Transverse colon (tissue), 4 donors: ENCODE measurements around the gene KLHDC3. TPM values are rescaled to one million over a fixed set of nuclear protein-coding genes. Genes with fewer than 3 reads are reported as not detected.
A peak's percentile ranks its signal among the peaks of the same experiment; 100 is the strongest.

Experiments
- DNase-seq: peaks from one replicate; pipeline ENCODE4 v3.0.0-alpha.2; 2019
- H3K27ac ChIP-seq, 4 donors: fragments of 200-600 bp; sonication (generic); 2 replicates each; pipeline ENCODE4 v1.5.1; 2016 to 2018; ENCODE audit warnings: inconsistent platforms in 4 of 4
- H3K27me3 ChIP-seq: fragments of 200-600 bp; sonication (generic); 2 replicates; pipeline ENCODE4 v1.5.1; 2017; ENCODE audit warnings: inconsistent platforms
- H3K36me3 ChIP-seq, 4 donors: fragments of 200-600 bp; sonication (generic); 2 replicates each; pipeline ENCODE4 v1.5.1; 2017 to 2019; ENCODE audit warnings: inconsistent platforms in 4 of 4
- H3K4me1 ChIP-seq, 4 donors: fragments of 200-600 bp; sonication (generic); 2 replicates each; pipeline ENCODE4 v1.5.1; 2017 to 2020; ENCODE audit warnings: inconsistent platforms in 4 of 4
- H3K4me3 ChIP-seq, 4 donors: fragments of 200-600 bp; sonication (generic); 1 replicate in 1 of 4; 2 replicates in 3 of 4; pipeline versions ENCODE4 v1.5.1 to v1.6.1; 2017 to 2019; ENCODE audit warnings: inconsistent platforms in 4 of 4
- H3K9me3 ChIP-seq, 2 donors: fragments of 200-600 bp; sonication (generic); 2 replicates each; pipeline ENCODE4 v1.5.1; 2017 to 2019; ENCODE audit warnings: inconsistent platforms in 2 of 2
- EP300 ChIP-seq: sonication (generic); formaldehyde crosslinking; IDR thresholded peaks from one replicate; pipeline ENCODE4 v1.6.1; 2017; ENCODE audit warnings: antibody characterized with exemption, low read depth
- POLR2A ChIP-seq: fragments of 450-650 bp; IDR thresholded peaks from one replicate; pipeline ENCODE4 v1.6.1; 2016; ENCODE audit warnings: antibody characterized with exemption, mild to moderate bottlenecking, moderate library complexity
- POLR2AphosphoS5 ChIP-seq, 3 donors: sonication (generic); formaldehyde crosslinking; IDR thresholded peaks; one replicate each; pipeline ENCODE4 v1.6.1; 2016; ENCODE audit warnings: antibody characterized with exemption in 3 of 3
- WGBS, 2 donors: methylation state at CpG; one replicate each; pipeline ENCODE4 v1.1.5; 2018; ENCODE audit warnings: low coverage in 1 of 2; 5-methylcytosine and 5-hydroxymethylcytosine counted together
- in situ Hi-C, 4 donors: fragments of 200-750 bp; cut with MboI; loops; one replicate each; pipeline versions ENCODE4 v1.15.0 to v1.15.1; 2017; ENCODE audit warnings: low sequenced_read_pairs in 3 of 4, low pct_ligation_motif_present in 1 of 4, low pct_unique_long_range_greater_than_20kb in 1 of 4
- intact Hi-C: fragments of 100-400 bp; cut with DNase I; formaldehyde crosslinking; loops from one replicate; pipeline ENCODE4 v1.15.1; 2023; ENCODE audit warnings: low total_unique reads
- total RNA-seq, 4 donors: library from RNA; depleted of rRNA; stranded (reverse); fragments of >200 nt; gene quantifications; one replicate each; pipeline ENCODE4 v1.1.0, GENCODE V29; 2016
- TF ChIP-seq, protein P1 (sequence below), 5 experiments: fragments of 200-600 bp in 3 of 5; fragments of 450-650 bp in 2 of 5; sonication (generic) in 3 of 5; IDR thresholded peaks; 1 replicate in 2 of 5; 2 replicates in 3 of 5; pipeline ENCODE4 v1.5.1; 2016 to 2017; ENCODE audit warnings: antibody characterized with exemption in 5 of 5, inconsistent platforms in 3 of 5, mild to moderate bottlenecking in 2 of 5, moderate library complexity in 1 of 5

KLHDC3 gene
- 10 to 100 TPM; 54.6 to 67.3 (median 63.2) TPM for total RNA-seq

DNA sequence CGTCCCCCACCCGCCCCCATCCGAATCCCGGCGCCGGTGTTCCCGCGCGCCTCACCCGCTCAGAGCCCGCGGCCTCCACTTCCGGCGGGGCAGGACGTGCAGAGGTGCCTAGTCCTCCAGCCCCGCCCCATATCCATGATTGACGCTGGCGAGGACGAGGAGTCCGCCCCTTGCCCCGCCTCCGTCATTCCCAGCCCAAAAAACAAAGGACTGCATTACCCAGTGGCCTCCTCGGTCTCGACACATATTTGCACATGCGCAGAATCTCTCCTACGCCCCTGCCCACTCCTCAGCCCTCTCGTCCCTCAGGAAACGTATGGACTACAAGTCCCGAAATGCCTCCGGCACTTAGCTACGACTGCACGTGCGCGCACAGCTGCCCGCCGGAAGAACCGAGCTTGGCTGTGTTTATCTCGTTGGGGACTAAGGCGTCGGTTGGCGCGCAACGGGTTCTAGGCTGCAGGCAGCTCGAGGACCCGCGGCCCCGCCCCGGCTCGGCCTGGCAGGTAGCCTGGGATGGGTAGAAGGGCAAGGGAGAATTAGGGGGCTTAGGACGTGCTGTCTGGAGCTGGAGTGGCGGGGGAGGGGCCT, at the start of gene KLHDC3, which contains the start of gene MEA1:
TSS of gene KLHDC3 (plus strand) at position 407 of the 591 bp plus-strand sequence. CDS start 2,944 bp downstream, outside the sequence.
TSS of gene MEA1 (minus strand) at position 104 of the 591 bp plus-strand sequence. CDS start 133 bp downstream, outside the sequence.
- H3K9me3 ChIP-seq, result no peaks in the 10 kb centered on the region
- no peak for TF ChIP-seq EP300
- TF ChIP-seq POLR2A, result peak; percentile 56
- TF ChIP-seq POLR2AphosphoS5 (IDR thresholded peaks at IDR 0.05), result peak; percentile 73 to 88 (median 79)
- intact Hi-C loops (no loop called here), in situ Hi-C loops (no loop called here)
- H3K27me3 ChIP-seq, result no peaks in the 10 kb centered on the region
- peaks cover 26 to 43% (median 34%) of the 10 kb centered on the region in 4 donors for H3K4me1 ChIP-seq
- peak; percentile 100 for DNase-seq
- 0% methylated on average over 38 of the region's 51 CpGs; no CpG with 5 or more reads in 1 of the 2 donors for WGBS, 2 donors
- H3K36me3 ChIP-seq, result peaks cover 0 to 7% (median 2%) of the 10 kb centered on the region in 4 donors
- H3K27ac ChIP-seq, result peak within 1 kb of the TSS; percentile 76 to 92 (median 85)
- H3K4me3 ChIP-seq, result peak within 1 kb of the TSS; percentile 60 to 94 (median 62)

DNA sequence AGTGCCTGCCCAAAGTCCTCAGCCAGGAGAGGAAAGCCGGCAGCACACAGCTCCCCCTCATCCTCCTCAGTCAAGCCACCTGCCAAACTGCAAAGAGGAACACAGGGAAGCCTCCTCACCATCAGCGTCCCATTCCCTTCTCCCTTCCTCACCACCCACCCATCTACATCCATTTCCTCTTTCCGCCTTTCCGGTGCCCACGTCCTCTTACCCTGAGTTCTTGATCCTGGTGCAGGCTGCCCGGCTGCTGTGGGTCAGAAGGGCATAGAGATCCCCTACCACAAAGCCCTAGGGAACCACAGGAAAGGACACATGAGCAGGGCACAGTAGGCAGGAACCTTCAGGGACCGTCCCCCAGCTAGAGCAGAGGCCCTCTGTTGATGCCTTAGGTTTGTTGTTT, 47.5 kb upstream of the KLHDC3 start:
- H3K36me3 ChIP-seq, result peaks cover 0 to 15% (median 7%) of the 10 kb centered on the region in 4 donors
- no peak for DNase-seq
- intact Hi-C loops (no loop called here), in situ Hi-C loops (no loop called here)
- H3K27ac ChIP-seq, result no peak overlapping the region
- TF ChIP-seq POLR2AphosphoS5 (IDR thresholded peaks at IDR 0.05) (no peak), EP300 (no peak)
- H3K4me3 ChIP-seq, result no peak overlapping the region
- no peaks in the 10 kb centered on the region for H3K9me3 ChIP-seq
- H3K27me3 ChIP-seq, result no peaks in the 10 kb centered on the region
- H3K4me1 ChIP-seq, result peaks cover 0 to 4% (median 0%) of the 10 kb centered on the region in 4 donors
- 74% methylated on average over 7 of the region's 7 CpGs; no CpG with 5 or more reads in 1 of the 2 donors for WGBS, 2 donors

- H3K4me1 ChIP-seq, result peaks cover 0 to 4% (median 0%) of the 10 kb centered on the region in 4 donors
- in situ Hi-C loops (no loop called here), intact Hi-C loops (no loop called here)
- H3K9me3 ChIP-seq, result no peaks in the 10 kb centered on the region
- H3K36me3 ChIP-seq, result peaks cover 0 to 15% (median 7%) of the 10 kb centered on the region in 4 donors
- no peak overlapping the region for H3K27ac ChIP-seq
- no peak overlapping the region for H3K4me3 ChIP-seq
- DNase-seq, result no peak
- TF ChIP-seq POLR2AphosphoS5 (IDR thresholded peaks at IDR 0.05) (no peak), EP300 (no peak), POLR2A (no peak)
- TF ChIP-seq, protein P1, sequence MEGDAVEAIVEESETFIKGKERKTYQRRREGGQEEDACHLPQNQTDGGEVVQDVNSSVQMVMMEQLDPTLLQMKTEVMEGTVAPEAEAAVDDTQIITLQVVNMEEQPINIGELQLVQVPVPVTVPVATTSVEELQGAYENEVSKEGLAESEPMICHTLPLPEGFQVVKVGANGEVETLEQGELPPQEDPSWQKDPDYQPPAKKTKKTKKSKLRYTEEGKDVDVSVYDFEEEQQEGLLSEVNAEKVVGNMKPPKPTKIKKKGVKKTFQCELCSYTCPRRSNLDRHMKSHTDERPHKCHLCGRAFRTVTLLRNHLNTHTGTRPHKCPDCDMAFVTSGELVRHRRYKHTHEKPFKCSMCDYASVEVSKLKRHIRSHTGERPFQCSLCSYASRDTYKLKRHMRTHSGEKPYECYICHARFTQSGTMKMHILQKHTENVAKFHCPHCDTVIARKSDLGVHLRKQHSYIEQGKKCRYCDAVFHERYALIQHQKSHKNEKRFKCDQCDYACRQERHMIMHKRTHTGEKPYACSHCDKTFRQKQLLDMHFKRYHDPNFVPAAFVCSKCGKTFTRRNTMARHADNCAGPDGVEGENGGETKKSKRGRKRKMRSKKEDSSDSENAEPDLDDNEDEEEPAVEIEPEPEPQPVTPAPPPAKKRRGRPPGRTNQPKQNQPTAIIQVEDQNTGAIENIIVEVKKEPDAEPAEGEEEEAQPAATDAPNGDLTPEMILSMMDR (IDR thresholded peaks at IDR 0.05), result no peak
- H3K27me3 ChIP-seq, result no peaks in the 10 kb centered on the region
- 96% methylated on average over 11 of the region's 11 CpGs; no CpG with 5 or more reads in 1 of the 2 donors for WGBS, 2 donors
Measured at GRCh38 chr6:42967228-42967627, 46.8 kb upstream of the KLHDC3 start.

DNA sequence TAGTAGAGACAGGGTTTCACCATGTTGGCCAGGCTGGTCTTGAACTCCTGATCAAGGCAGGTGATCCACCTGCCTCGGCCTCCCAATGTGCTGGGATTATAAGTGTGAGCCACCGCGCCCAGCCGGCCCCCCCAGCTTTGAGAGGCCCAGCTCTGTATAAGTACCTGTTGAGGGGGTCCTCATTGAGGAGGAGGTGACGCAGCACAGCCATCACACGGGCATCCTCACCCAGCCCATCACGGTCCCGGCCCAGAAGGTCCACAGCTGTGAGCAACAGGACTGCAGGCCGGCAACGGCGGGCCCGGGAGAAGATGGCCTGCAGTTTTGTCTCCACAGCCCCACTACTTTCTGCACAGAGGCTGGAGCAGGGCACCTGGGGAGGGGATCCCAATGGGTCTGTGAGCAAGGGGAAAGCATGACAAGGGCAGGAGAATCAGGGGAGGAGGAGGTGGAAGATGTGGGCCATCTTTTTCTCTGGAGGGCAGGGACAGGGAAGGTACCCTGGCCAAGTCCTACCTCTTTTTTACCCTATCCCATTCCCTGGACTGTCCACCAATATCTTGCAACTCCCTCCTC, 45.8 kb upstream of the KLHDC3 start:
- Histone ChIP-seq H3K27ac (no peak overlapping the region), H3K4me3 (no peak overlapping the region), H3K4me1 (peaks cover 0 to 4% (median 0%) of the 10 kb centered on the region in 4 donors), H3K27me3 (no peaks in the 10 kb centered on the region), H3K36me3 (peaks cover 0 to 15% (median 7%) of the 10 kb centered on the region in 4 donors), H3K9me3 (no peaks in the 10 kb centered on the region)
- intact Hi-C loops, result no loop called here
- TF ChIP-seq EP300 (no peak), POLR2A (no peak), POLR2AphosphoS5 (IDR thresholded peaks at IDR 0.05) (no peak)
- TF ChIP-seq, protein P1 (IDR thresholded peaks at IDR 0.05), result no peak
- DNase-seq, result no peak
- in situ Hi-C loops, result no loop called here
- 95% methylated on average over 12 of the region's 12 CpGs; no CpG with 5 or more reads in 1 of the 2 donors for WGBS, 2 donors

DNA sequence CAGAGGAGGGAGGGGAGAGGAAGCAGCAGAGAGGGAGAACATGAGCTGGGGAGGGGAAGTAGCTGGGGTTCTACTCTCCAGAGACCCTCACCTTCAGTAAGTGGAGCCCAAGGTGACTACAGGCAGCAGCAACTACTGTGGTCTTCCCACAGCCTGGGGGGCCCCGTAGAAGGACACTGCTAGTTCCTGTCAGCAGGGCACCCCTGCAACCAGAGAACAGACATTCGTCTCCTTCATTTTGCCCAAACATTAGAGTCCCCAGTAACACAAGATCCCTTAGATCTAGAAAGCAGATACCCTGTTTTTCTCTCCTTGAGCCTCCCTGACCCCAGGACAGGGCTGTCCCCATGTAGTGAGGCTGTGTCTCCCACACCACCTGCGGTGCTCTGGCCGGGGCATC, 45.3 kb upstream of the KLHDC3 start:
- no peaks in the 10 kb centered on the region for H3K27me3 ChIP-seq
- TF ChIP-seq EP300 (no peak), POLR2A (no peak), POLR2AphosphoS5 (IDR thresholded peaks at IDR 0.05) (no peak)
- TF ChIP-seq, protein P1 (IDR thresholded peaks at IDR 0.05), result no peak
- no peak overlapping the region for H3K4me3 ChIP-seq
- DNase-seq, result no peak
- H3K4me1 ChIP-seq, result peaks cover 0 to 4% (median 0%) of the 10 kb centered on the region in 4 donors
- H3K9me3 ChIP-seq, result no peaks in the 10 kb centered on the region
- intact Hi-C loops (no loop called here), in situ Hi-C loops (no loop called here)
- no peak overlapping the region for H3K27ac ChIP-seq
- 79% methylated on average over 4 of the region's 4 CpGs; no CpG with 5 or more reads in 1 of the 2 donors for WGBS, 2 donors
- H3K36me3 ChIP-seq, result peaks cover 0 to 15% (median 7%) of the 10 kb centered on the region in 4 donors
